Measurements from ENCODE around the gene DRC1.

Gene DRC1

DNA sequence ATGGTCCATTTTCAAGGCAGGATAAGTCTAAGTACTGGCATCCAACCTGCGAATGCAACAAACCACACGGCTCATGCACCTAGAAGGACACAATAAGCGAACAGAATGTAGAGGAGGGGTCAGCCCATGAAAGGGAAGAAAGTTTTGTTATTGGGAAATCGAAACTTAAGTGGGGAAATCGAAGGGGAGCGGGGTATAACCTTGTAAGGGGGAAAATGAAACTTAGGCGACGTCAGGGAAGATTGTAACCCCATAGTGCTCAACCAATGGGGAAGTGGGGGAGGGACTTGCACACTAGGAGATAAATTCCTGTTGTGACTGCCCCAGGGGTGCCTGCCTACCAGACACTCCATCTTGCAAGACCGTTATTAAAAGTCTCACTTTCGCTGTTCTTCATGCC is 91.8 kb downstream of the DRC1 start:
- DNase-seq (ENCODE audit: low read depth): peak; percentile 2

DNA sequence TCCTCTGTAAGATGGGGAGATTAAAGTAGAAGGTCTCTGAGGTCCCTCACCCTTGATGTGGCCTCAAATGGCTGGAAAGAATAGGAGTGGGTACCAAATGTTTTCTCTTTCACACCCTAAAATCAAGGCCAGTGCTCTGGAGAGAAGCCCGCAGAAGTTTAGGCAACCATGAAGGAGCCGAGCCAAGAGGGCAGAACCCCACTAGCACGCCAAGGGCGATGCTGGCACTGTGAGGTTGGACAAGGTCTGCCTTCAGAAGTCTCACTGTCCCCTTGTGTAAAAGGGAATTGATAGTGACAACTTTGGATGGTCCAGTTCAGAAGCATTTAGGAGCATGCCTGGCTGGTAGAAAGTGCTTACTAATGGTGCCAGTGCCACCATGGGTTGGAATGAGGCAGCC is 92.5 kb downstream of the DRC1 start:
- DNase-seq (ENCODE audit: low read depth): no peak

DNA sequence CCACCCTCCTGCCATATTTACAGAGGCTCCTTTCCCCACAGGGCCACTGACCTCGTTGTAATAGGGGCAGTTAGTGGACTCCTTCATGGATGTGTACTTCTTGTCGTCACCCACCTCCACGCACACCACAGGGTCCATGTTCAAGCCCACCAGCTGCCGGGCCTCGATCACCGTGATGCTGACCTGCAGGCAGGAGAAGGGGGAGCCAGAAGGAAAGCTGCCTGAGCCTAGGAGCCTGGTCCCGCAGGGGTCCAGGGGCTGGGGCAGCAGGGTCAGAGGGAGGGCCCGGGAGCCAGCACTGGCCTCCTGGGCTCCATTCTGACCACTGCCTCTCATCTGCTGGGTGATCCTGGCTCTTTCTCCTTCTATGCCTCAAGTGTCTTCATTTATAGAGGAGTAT is 93.2 kb downstream of the DRC1 start:
- no peak for DNase-seq (ENCODE audit: low read depth)

DNA sequence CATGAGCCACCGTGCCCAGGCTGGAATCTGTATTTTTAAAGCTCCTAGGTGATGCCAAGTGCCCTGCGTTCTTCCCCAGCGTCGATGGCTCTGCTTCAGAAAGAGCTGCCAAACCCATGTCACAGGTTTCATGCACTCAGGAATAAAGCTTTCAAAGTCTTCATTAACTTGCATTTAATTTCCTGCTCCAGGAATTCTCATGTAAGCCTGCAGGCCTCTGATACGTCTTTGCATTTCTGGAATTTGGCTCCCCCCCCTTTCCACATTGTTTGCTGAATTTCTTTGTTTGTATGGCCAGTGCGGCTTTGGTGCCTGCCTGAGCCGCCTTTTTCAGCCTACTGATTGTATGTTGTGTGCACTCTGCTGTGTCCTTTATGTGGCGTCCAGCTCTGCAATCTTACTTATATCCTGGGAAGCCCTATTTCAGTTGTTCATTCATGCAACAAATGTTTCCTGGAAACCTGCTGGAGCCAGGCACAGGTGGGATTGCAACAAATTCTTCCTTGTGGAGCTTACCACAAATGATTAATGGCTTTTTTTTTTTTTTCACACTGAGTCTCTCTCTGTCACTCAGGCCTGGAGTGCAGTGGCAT is 94.1 kb downstream of the DRC1 start:
- no peak for DNase-seq (ENCODE audit: low read depth)

DNA sequence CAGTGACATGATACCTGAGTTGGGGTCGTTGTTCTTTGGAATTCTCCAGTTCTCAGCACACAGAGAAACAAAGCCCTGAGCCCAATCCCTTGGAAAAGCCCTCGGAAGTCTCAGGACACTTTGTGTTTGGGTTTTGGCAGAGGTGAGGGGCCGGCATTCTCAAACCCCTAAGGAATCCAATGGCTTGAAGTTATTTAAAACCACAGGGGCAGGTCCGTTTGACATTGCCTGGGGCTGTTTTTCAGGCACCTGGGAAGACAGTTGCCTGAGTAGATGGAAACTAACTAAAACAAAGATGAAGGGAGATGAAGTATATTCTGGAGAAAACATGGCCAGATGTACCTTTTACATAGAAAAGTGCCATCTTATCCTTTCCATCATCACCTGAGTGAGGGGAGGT is 98.7 kb downstream of the DRC1 start:
- DNase-seq (ENCODE audit: low read depth): no peak

DNA sequence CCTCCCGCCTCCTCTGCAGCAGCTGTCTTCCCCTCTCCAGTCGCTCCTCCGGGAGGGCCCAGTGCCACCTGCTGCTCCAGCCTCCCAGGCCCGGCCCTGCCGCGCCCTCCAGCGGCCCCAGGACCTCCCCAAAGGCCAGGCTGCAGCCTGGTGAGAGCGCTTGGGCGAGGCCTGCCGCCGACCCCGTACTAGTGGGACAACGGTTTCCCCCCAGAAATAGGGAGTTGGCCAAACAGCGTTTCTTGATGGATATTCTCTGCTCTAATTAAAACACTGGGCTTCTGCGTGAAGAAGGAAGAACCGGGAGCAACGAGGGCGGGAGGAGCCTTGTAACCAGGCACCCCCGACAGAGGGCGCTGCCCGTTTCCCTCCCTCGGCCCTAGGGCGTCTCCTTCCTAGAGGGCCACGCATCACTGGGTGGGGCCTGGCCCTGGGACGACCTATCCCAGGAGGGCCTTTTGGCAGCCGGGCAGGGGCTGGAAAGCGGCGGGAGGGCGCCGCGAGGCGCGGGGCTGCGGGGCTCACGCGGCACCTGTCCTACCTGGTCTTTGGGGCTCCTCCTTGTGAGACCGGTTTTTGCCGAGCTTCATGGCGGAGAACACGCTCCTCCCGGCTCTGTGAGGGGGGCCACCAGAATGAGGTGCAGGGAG is 101.6 kb downstream of the DRC1 start:
- DNase-seq (ENCODE audit: low read depth): peak; percentile 68

DNA sequence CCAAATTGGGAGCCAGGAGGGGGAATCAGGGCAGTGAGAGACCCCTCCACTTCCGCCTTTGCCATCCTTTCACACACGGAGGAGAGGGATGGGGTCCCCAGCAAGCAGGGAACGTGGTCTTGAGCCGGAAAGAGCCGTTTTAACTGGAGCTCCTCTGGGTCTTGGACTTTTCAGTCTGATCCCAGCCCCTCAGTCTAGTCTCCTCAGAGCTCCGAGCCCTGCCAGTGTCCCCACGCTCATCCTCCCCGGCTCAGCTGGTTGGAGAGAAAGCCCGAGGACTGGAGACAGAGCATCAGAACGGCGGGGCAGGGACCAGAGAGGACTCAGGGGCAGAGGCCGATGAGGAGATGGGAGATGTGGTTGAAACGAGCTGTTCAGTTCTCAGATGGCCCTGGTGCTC is 102.3 kb downstream of the DRC1 start:
- no peak for DNase-seq (ENCODE audit: low read depth)

DNA sequence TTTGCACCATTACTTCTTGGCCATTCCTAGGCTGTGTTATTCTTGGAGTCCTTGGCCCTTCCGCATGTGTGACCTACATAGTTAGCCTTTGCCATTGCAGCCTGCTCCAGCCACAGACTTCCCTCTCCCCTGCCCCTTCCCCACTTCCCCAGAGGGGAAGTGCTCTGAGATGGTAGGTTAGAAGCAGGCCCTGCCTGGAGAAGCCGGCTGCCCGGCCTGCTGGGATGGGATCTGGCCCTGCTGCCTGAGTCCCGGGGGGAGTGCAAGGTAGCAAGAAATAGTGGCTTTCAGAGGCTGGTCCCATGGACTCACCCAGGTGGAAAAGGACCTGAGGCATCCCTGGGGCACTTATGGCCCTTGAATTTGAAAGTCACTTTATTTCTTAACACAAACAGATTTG is 104.6 kb downstream of the DRC1 start:
- no peak for DNase-seq (ENCODE audit: low read depth)
